DMS 273 (cell line): ENCODE results near the gene ZDHHC3.

ENCODE experiments used
- DNase-seq: peaks from one replicate; lab custom pipeline; 2025; ENCODE audit not compliant: unreplicated experiment; lab: John Stamatoyannopoulos, UW

ZDHHC3 gene

DNA sequence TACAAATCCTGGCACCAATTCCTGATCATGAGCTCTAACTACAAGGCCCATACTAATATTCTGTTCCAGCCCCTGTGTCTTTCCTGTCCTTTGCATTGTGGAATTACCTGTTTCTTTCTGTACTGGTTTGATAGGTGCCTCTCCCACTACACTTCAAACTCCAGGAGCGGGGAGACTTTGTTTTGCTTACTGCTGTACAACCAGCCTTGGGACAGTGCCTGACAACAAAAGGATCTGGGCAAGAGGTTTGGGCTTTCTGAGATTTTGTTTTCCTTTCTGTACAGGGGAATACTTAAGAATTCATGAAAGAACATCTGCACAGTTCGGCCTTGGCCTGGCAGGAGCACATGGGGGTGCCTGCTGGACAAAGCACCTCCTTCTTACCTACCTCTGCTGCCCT, 45.1 kb downstream of the ZDHHC3 start:
- DNase-seq = no peak

- no peak for DNase-seq
These were observed 46.2 kb downstream of the ZDHHC3 start for GRCh38 chr3:44929782-44930181.

GRCh38 chr3:44927371-44927770, 48.6 kb downstream of the ZDHHC3 start:
- no peak for DNase-seq

- no peak for DNase-seq
These were observed 49.1 kb downstream of the ZDHHC3 start for GRCh38 chr3:44926921-44927320.

DNA sequence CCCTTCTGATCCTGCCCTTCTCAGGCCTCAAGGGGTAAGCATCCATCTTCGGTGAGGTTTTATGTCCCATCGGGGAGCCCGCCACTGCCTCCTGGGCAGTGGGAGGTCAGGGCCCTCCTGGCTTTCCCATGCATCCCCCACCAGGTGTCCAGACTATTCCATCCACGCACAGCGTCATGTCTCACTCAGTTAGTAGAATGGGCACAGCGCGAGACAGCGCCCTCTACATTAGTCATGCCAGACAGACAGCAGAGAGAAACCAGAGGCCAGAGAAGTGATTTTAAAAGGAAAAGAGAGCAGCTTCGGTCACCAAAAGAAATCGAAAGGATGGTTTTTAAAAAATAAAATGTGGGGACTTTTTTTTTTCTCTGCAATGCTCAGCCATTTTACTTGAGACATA, 49.8 kb downstream of the ZDHHC3 start:
- DNase-seq = no peak

DNA sequence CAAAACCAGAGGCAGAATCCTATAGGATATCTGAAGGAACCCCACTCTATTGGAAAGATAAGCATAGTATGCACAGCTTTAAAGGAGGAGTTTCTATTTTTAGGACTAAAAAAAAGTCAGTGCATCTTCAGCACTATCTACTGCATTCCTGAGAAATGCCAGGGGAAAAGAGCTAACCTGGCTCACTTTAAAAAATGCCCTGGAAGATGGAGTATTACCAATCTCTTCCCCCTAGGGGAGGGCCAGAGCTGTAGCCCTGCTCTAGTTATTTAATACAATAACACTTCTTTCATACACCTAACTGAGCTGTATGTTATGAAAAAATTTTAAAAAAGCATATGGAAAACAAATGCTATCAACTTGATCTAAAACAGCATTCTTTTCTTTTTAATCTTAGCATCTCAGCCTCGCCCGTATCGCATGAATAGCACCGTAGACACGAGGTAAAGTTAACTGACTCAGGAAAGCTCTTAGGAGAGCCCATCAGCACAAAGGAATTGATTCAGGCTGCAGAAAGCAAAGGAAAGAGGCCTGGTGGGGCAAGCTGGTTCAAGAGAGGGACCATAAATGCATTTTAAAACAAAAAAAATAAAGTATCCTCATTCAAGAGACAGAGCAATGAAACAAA, 51.4 kb downstream of the ZDHHC3 start:
- DNase-seq = no peak

DNA sequence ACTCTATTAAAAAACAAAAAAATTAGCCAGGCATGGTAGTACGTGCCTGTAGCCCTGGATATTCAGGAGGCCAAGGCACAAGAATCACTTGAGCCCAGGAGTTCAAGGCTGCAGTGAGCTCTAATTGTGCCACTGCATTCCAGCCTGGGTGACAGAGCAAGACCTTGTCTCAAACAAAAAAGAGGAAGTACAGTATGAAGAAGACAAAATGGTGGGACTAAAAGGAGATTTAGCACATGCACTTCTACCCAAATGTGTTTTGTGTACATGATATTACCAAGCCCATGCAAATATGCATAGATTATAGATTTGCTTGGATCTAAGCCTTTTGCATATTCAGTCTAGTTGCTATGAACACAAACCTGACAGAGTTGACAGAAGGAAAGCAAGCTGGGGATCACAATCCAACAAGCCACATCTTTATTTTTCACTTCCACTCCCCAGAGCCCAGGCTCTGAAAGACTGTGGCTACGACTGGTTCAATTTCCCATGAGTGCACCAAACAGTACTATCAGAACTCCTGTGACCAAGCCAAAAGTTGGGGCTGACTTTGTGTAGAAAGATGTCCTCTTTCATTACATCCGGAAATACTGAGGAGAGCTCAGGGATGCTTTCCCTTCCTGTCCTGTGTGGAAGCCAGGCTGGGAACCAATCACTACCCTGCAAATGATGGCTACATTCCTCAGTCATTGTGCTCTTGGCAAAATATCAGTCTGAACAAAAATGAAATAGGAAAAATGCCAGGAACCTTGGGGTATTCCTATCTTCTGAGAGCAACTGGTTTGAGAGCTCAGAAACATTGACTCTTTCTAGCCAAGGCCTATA, 52.1 kb downstream of the ZDHHC3 start:
- no peak for DNase-seq

DNA sequence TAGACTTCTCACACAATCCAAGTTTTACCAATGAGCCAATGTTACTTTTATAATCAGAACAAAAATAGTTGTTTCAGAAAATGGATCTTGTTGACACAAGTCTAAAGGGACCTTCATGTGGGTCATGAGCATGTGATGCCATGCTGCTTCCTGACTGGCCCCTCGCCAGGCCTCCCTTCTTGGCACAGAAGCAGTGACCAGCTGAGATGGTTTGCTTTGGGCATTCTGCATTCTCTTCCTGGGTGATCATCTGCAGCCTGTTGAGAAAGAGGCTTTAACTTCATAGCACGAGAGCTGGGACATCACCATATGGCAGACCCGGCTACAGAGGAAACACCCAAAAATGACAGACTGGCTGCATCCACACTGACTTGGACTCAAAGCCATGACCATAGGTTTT, 55.9 kb downstream of the ZDHHC3 start:
- peak; percentile 15 for DNase-seq

- DNase-seq = no peak
These were observed 57.4 kb downstream of the ZDHHC3 start for GRCh38 chr3:44918581-44918980.

- DNase-seq = no peak
These were observed 57.9 kb downstream of the ZDHHC3 start for GRCh38 chr3:44918087-44918486.

DNA sequence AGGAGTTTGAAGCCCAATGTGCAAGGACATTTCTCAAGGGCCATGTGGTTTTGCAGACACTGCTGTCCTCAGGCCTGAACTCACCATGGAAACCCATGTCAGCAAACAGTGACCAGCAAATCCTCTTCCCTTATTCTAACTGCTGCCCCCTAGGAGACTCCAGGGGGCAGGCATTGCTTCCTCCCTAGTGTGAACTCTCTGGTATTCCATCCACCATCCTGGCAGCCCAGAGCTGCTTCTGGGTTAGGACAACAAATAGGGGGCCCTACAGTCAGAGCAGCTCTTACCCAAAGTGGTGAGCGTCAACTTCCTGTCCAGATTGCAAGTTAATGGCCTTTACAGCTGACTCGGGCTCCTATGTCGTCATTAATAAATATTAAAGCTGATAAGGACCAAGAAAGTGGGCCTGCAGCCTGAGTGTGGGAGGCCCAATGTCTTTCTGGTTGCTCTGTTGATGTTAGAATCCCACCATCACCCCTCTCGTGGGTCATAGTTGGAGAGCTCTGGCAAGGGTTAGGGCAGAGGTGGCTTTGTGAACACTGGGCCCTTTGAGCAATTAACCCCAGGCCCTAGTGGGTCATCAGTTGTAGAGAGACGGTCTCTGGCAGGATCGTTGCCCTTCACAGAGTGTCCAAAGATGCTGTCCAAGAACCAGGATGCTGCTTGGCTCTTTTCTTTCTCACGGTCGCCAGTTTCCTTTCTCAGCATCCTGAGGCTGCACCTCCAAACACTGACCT, 60.1 kb downstream of the ZDHHC3 start:
- DNase-seq = no peak

DNA sequence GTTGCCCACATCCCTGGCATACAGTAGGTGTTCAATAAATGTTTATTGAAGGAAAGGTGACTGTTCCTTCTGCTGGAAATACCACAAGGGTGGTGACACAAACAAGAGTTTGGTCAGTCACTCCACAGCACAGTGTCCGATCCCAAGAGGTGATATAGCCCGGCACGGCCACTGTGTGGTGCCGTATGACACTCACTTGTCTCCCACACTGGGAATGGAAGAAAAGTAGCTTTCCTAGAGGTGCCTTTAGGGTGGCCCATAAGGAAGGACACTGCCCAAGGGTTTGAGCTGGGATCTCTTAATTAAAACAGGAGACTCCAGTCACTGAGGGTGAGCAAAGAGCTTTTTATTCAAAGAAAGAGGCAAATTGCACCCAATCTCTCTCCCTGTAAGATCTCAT, 61.0 kb downstream of the ZDHHC3 start:
- peak; percentile 20 for DNase-seq

DNA sequence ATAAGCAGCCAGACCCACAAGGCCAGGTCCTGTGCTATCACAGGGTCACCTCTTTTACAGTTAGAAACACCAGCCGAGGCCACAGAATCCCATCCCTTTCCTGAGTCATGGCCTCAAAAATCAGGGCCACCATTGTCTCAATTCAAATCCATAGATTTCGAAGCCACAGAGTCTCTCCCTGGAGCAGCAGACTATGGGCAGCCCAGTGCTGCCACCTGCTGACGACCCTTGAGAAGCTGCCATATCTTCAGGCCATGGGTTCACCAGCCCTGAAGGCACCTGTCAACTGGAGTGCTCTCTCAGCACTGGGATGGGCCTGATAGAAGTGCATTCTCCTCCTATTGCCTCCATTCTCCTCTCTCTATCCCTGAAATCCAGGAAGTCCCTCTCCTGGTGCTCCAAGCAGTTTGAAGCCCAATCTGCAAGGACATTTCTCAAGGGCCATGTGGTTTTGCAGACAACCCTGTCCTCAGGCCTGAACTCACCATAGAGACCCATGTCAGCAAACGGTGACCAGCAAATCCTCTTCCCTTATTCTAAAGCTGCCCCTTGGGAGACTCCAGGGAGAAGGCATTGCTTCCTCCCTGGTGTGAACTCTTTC, 62.0 kb downstream of the ZDHHC3 start:
- DNase-seq = peak; percentile 72

DNA sequence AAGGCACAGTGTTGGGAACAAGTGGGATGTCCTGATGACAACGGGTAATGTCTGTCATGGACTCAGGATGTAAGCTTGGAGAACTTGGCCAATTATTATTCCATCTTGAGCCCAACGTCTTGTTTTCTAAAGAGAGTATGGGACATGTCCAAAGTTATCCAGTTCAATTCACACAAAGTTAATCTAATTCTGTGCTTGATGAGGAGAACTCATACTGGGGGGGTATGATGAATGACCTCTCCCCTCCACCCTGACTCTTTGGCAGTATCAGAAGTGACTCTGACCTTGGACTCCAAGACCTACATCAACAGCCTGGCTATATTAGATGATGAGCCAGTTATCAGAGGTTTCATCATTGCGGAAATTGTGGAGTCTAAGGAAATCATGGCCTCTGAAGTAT, 65.3 kb downstream of the ZDHHC3 start:
- no peak for DNase-seq

DNA sequence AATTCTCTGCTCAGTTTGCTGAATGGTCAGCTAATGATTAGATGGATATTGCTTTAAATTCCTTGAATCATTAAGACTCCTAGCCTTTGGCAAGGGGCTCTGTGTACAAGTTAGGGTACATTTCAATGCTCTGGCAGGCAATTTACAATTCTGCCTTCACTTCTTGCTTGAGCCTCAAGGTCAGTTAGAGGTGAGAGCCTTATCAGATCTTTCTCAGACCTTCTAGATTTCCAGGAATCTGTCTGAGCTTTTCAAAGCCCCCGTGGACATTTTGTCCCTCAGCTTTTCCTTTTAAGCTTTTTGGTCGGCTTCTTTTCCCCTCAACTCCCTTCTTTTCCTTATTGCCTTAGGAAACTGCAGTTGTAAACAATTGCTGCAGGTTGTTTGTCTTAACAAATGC, 66.9 kb downstream of the ZDHHC3 start:
- DNase-seq = no peak

- no peak for DNase-seq
These were observed 68.4 kb downstream of the ZDHHC3 start for GRCh38 chr3:44907612-44908011.

DNA sequence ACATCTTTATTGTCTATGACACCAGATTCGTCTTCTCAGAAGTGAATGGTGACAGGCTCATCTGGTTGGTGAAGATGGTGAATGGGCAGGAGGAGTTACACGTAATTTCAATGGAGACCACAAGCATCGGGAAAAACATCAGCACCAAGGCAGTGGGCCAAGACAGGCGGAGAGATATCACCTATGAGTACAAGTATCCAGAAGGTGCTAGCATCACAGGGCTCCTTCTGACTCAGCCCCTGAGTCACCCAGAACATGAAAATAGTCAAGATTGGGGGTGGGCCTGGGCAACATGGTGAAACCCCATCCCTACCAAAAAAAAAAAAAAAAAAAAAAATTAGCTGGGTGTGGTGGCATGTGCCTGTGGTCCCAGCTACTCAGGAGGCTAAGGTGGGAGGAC, 69.0 kb downstream of the ZDHHC3 start:
- DNase-seq = no peak

DNA sequence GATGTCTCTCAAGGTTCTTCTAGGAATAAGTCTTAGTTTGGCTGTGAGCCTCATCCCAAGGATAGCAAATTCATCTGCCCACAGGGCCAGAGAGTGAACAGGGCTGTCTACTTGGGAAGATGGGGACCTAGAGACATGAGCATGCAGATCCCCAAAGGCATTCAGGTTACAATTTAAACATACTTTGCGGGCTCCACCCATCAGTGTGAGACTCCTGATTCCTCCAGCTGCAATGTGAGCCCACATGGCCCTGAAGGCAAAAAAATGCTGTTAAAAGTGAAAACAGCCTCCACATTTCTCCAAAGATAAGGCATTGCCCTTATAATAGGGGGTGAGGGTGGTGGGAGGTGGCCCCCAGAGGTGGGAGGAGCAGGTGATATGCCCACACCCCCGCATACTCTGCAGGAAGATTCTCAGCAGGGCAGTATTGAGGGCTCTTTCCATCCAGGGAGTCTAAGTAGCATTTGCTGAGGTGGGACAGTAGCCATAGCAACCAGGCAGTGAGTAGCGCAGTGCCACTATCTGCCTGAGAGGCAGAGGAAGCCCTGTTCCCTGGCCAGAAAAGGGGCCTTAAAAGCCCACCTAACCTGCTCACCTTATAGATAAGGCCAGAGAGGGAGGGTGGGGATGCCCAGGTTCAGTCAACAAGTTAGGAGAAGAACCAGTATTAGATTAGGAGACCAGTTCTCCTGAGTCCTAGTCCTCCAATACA, 70.4 kb downstream of the ZDHHC3 start:
- peak; percentile 35 for DNase-seq

- DNase-seq = no peak
These were observed 72.2 kb downstream of the ZDHHC3 start for GRCh38 chr3:44903751-44904150.

DNA sequence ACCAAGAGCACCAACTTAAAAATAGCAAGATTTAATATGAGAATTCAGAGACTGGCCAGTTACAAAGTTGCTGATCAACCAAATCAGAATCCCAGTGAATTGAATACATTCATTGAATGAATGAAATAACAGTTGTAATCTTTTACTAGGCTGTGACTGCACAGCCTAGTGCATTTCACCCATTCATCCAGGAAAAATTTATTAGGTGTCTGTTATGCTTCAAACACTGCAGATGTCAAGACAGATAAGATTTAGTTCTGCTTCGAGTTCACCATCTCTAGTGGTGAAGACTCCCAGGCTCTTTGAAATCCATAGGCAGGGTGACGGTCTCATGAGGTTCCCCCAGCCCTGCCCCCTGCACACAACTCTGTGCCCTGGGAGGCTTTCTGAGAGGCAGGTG, 72.7 kb downstream of the ZDHHC3 start:
- DNase-seq = no peak

- no peak for DNase-seq
These were observed 73.3 kb downstream of the ZDHHC3 start for GRCh38 chr3:44902628-44903027.
